ENCODE measurements around the gene CRTC1.
A peak's percentile ranks its signal among the peaks of the same experiment; 100 is the strongest.
"Not testable (repeated sequence)": the region's sequence is repeated elsewhere in the genome, so short reads cannot be mapped to it uniquely, and the experiment has no call there.

The CRTC1 gene

DNA sequence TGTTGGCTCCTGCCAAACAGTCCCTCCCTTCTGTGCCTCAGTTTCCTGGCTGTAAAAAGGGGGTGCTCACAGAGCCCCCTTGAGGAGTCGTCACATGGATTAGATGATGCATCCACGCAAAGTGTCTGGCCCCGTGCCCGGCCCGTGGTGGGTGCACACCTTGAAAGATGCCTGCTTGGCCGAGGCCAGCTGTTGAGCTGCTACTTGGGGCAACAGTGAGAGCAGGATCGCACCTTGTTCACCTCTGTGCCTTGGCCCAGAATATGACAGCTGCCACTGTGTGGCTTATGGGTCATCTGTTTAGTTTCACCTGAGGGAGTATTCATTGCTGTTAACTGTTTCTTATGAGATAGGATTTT is 17.7 kb downstream of the CRTC1 start:
- DNase-seq (ENCODE audit: low spot score), result no peak

DNA sequence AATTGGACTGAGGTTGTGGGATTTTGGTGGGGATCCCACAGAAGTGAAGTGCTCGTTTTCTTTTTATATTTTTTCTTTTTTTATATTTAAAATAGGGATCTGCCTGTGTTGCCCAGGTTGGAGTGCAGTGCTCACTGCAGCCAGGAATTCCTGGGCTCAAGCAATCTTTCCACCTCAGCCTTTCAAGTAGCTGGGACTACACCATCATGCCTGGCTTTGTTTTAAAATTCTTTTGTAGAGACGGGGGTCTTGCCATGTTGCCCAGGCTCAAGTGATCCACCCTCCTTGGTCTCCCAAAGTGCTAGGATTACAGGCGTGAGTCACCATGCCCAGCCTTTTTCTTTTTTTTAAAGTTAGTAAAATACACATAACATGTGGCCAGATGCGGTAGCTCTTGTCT is 20.6 kb downstream of the CRTC1 start:
- DNase-seq (ENCODE audit: low spot score), result no peak

DNA sequence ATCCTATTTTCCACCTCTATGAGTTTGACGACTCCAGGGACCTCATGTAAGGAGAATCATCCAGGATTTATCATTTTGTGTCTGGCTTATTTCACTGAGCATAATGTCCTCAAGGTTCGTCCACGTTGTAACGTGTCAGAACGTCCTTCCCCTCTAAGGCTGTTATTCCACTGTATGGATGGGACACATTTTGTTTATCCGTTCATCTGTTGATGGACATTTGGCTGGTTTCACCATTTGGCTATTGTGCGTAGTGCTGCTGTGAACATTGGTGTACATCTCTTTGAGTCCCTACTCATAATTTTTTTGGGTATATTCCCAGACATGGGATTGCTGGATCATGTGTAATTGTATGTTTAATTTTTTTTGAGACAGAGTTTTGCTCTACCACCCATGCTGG is 21.5 kb downstream of the CRTC1 start:
- DNase-seq (ENCODE audit: low spot score), result no peak

DNA sequence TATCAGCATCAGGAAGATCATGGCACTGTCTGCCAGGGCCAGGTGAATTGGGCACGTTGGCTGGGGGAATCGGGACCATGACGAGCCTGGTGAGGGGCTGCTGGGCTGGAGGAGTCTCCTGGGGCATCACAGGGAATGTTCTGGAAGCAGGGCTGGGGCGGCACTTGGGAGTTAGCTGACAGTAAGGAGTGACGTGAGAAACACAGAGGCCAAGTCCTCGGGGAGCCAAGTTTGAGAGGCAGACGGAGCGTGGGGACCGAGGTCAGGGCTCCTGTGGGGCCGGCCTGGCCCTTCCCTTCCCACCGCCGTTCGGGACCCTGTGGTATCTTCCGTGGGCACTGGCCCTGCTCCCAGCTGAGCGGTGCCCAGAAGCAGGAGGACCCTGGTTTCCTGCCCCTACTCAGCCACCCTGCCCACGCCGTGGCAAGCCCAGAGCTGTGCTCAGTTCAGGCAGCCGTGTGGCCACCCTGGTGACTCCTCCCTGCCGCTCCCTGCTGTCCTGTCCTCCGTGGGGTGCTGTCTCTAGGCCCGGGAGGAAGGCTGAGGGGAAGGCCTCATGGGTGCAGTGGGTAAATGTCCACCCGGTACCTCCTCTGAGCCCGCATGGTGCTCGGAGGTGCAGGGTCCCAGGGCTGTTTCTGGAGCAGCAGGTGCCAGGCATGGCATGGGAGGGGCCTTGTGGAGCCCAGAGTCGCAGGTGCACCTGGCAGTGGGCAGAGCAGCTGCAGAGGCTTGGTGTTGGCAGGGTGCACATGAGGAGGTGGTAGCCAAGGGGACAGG is 25.2 kb downstream of the CRTC1 start:
- DNase-seq (ENCODE audit: low spot score), result no peak

DNA sequence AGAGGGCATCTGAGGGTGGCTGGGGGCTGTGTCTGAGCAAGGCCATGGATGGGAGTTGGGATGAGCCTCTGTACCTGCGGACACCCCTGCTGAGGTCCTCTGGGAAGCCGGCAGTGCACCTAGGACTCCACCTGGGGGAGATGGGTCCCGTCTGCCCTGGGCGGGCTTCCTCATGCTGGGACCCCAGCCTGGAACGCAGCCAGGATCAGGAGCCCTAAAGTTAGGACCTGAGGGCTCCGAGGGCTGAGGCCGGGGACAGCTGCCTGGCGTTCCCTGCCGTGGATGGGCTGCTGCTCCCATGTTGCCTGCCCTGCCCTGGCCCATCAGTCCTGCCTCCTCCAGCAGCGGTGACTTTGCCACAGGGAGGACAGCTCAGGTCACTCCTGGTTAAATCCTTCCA is 26.1 kb downstream of the CRTC1 start:
- no peak for DNase-seq (ENCODE audit: low spot score)

DNA sequence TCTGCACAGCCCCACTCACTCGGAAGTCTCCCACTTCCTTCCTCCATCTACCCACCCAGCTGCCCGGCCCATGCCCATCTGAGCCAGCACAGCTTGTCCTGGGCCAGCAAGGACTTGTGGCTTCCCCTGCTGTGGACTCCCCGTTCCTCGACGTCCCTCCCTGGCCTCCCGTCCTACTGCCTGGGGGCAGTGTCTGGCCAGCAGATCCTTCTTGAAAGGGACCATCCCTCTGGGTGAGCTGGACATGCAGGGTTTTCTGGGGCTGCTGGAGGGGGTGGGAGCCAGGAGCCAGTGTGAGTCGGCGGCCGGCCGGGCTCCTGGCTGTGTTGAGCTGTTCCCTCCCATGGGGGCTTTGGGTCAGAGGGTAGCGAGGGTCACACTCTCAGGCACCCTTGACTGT is 26.7 kb downstream of the CRTC1 start:
- DNase-seq (ENCODE audit: low spot score), result no peak

DNA sequence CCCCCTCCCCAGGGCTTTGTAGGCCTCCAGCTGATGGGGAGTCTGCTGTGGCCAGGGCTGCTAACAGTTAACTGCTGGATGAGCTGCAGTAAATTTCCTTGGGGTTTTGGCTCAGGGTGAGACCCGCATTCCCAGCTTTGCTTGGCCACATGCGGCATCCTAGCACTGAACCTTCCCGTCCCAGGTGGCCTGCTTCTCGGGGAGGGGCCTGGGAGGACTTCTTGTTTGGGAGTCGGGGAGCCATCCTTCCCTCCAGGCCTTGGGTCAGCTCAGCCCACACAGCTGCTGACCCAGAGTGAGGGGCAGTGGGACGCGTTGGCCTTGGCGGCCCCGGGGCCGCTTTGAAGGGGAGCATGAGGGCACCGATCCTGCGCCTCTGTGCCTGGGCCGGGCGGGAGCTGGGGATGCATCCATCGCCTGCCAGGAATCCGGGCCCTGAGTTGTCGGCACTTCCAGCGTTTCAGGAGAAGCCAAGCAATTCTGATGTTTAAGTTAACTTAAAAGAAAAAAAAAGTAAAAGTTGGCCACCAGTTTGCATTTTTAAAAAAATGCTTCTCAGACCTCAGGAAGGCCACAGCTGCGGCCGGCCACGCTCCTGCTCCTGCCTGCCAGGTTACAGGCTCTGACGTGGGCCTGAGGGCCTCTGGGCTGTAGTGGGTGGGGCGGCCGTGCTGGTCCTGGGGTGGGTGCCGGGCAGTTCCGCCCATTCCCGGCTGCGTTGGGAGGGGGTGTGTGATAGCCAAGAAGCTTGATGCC is 27.7 kb downstream of the CRTC1 start:
- no peak for DNase-seq (ENCODE audit: low spot score)

DNA sequence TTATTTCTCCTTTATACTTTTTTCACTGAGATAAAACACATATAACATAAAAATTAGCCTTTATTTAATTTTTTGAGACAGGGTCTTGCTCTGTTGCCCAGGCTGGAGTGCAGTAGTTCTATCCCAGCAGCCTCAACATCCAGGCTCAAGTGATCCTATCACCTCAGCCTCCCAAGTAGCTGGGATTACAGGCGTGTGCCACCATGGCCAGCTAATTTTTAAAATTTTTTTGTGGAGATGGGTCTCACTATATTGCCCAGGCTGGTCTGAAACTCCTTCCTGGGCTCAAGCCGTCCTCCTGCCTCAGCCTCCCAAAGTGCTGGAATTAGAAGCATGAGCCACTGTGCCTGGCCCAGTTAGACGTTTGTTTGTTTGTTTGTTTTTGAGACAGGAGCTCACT is 28.4 kb downstream of the CRTC1 start:
- DNase-seq (ENCODE audit: low spot score), result no peak

DNA sequence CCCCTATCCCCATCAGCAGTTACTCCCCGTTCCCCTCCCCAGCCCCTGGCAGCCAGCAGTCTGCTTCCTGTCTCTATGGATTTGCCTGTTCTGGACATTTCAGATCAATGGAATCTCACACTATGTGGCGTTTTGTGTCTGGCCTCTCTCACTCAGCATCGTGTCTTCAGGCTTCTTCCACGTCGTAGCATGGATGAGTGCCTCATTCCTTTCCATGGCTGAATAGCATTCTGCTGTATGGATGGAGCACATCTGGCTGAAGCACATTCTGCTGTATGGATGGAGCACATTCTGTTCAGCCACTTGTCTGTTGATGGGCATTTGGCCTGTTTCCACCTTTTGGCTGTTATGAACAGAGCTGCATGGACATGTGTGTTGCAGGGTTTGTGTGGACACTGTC is 29.5 kb downstream of the CRTC1 start:
- DNase-seq (ENCODE audit: low spot score), result no peak

DNA sequence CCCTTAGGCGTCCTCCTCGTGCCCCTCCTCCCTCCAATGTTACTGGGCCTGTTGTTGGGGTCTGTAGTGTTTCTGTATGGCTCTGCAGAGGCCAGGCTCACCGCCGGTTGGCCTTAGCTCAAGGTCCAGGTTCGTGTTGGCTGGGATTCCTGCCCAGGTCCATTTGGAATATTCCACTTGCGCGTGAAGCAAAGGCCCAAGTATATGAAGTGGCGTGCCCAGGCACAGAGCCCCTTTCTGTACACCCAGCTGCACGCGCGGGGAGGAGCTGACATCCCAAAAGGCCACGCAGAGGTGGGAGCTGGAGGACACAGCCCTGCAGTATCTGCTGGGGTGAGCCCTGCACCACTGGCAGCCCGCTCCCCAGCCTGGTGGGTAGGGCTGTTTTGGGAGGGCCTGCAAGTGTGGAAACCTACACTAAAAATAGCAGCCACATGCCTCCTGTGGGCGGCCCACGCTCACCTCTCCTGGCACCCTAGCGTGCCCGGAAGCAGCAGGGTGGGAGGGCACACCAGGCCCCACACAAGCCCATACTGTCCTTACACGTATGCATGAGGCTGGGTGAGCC is 30.2 kb downstream of the CRTC1 start:
- no peak for DNase-seq (ENCODE audit: low spot score)

DNA sequence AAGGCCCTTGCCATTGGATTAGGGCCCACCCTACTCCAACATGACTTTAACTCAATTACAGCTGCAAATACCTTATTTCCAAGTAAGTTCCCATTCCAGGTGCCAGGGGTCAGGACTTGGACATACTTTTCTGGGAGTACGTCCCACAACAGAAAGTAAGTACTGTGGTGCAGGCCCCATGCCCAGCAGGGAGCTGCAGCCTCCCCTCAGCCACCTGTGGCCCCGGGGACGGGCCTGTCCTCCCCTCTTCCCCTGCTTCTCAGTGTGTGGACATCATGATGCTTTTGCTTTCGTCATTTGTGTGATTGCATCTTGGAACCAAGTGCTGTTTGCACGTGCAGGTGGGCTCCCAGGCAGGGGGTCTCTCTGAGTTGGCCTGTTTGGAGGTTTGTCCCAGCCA is 31.9 kb downstream of the CRTC1 start:
- DNase-seq (ENCODE audit: low spot score), result no peak

DNA sequence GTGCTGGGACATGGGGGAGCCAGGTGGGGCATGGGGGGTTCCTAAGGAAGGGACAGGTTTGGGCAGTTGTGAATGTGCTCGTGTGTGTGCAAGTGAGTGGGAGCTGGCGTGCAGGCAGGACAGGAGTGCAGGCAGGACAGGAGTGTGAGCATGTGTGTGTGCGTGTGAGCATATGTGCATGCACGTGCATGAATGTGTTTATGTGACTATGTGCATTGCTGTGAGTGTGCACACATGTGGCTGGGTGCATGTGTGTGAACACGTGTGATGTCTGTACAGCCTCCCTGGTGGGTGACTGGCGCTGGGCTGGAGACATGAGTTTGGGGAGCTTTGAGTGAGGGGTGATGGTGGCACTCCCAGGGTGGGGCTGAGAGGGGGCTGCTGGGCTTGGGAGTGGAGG is 33.4 kb downstream of the CRTC1 start:
- DNase-seq (ENCODE audit: low spot score), result no peak

DNA sequence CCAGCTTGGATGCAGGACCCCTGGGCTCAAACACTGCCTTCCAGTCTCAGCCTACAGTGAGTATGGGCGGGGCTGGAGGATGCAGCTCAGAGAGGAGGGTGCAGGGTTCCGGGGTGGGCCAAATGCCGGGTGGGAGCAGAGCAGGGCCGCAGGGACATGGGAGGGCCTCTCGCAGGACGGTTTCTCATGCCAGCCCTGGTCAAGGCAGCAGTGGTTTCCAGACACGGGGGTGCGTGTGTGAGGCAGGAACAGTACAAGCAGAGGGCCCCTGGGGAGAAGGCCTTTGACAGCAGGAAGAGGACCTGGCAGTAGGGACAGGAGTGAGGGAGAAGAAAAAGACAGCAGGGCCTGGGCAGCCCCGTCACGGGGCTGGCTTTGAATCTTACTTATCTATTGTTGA is 34.1 kb downstream of the CRTC1 start:
- DNase-seq (ENCODE audit: low spot score), result no peak

DNA sequence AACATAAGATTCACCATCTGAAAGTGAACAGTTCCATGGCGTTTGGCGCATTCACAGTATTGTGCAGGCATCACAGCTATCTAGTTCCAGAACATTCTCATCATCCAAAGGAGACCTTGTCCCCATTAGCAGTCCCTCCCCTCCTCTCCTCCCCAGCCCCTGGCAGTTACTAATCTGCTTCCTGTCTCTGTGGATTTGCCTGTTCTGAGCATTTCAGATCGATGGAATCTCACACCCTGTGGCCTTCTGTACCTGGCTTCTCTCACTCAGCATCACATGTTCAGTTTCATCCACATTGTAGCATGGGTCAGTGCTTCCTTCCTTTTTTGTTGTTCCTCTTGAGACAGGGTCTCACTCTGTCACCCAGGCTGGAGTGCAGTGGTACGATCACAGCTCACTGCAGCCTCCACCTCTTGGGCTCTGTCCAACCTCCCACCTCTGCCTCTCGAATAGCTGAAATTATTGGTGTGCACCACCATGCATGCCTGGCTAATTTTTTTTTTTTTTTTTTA is 34.6 kb downstream of the CRTC1 start:
- no peak for DNase-seq (ENCODE audit: low spot score)

DNA sequence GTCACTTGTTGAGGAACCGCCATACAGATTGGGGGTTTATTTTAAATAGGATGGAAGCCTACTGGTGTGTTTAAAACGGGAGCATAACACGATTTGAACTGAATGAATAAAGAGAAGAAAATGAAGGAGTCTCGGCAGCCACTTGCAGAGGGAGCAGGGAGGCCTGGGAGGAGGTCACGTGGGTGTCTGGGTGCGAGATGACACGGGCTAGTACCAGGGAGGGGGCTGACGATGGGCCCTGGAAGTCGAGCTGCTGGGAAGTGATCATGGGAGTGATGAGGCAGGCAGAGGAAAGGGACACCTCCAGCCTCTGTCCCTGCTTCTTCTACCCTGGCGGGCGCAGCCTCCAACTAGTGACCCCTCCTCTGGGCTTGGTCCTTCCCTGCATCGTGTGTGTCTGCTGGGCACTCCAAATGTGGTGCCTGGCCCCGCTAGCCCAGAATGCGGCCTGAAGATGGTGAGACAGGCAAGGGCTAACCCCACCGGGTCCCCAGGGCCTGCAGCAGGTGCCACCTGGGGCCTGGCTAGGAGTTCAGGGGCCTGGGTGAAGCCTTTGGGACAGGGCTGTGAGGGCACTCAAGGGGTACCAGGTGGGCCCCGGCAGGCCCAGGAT is 35.5 kb downstream of the CRTC1 start:
- peak; percentile 5 for DNase-seq (ENCODE audit: low spot score)

DNA sequence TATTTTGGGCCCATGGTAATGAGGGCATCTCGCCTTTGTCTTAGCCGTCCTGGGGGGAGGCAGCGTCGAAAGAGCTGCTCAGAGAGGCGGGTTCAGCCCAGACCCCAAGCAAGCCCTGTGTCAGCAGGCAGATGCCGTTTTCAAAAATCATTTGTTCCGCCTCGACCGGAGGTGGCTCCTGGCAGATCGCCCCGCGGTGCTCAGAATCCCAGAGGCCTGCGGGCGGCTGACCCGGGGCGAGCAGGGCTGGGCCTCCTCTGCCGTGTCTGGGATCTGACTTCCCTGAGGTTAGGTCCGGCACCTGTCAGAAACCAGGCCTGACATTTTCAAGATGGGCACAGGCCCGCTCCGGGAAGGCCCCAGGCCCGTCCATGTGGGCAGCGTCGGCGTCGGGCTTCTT is 36.1 kb downstream of the CRTC1 start:
- DNase-seq (ENCODE audit: low spot score), result no peak

DNA sequence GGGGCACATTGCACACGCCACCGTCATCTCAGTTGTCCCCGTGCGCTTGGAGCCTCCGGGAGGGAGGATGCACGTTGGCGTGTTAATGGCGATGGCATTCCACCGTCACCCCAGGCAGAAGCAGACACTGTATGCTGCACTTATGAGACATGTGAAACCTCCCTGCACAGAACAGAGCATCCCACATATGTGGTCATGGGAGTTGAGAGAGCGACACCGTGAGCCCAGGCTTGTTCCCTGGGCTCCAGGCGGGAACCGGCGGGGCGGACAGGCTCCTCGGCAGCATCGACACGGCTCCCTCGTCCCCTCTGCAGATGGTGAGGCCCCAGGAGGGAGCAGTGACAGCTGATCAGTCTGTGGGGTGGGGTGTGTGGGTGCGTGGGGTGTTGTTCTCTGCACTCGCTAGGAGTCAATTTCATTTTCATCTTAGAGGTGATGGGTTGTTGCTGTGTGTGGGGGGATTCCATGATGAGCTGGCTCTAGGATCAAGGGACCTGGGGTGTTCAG is 40.4 kb downstream of the CRTC1 start:
- no peak for DNase-seq (ENCODE audit: low spot score)

DNA sequence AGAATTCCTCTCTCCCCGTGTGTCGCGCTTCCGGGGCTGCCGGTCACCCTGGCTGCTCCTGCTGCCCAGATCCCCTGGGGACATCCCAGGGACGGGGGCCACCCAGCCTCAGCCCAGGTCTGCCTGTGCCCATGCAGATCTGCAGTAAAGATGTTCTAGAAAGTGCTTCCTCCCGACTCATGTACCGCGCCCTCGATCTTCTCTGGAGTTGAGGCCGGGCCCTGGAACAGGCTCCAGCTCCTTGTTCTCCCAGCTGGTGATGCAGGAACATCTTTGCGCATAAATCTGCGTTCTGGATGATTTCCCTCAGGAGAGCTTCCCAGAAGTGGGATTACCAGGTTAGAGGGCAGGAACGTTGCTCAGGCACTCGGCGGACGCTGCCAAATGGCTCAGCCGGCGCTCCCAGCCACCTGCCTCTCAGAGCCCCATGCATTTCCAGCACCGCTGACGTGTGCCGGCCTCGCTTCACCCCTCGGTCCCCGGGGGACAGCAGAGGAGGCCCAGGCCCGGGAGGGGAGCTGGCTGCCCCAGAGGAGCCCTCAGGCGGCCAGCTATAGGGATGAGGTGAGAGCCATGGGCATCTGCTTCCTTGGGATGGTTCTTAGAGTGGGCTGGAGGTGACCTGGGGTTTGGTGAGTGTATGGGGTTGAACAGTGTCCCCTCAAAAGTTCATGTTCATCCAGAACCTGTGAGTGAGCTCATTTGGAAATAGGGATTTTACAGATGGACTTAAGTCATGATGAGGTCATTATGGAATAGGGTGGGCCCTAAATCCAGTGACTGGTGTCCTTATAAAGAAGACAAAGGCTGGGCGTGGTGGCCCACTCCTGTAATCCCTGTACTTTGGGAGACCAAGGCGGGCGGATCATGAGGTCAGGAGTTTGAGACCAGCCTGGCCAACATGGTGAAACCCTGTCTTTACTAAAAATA is 42.6 kb downstream of the CRTC1 start:
- no peak for DNase-seq (ENCODE audit: low spot score)

DNA sequence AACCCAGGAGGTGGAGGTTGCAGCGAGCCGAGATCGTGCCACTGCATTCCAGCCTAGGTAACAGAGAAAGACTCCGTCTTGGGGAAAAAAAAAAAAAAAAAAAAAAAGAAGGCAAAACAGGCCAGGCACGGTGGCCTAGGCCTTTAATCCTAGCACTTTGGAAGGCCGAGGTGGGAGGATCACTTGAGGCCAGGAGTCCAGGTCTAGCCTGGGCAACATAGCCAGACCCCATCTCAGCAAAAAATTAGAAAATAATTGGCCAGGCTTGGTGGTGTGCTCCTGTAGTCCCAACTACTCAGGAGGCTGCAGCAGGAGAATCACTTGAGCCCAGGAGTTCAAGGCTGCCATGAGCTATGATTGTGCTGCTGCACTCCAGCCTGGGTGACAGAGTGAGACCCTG is 43.4 kb downstream of the CRTC1 start:
- DNase-seq (ENCODE audit: low spot score), result no peak

DNA sequence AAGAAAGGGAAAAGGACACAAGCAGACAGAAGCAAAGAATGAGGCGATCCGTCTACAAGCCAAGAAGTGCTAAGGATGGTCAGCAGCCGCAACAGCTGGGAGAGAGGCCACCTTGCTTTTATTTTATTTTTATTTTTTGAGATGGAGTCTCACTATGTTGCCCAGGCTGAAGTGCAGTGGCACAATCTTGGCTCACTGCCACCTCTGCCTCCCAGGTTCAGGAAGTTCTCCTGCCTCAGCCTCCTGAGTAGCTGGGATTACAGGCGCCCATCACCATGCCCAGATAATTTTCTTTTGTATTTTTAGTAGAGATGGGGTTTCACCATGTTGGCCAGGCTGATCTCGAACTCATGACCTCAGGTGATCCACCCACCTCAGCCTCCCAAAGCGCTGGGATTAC is 44.1 kb downstream of the CRTC1 start:
- not testable (repeated sequence) for DNase-seq (ENCODE audit: low spot score)

DNA sequence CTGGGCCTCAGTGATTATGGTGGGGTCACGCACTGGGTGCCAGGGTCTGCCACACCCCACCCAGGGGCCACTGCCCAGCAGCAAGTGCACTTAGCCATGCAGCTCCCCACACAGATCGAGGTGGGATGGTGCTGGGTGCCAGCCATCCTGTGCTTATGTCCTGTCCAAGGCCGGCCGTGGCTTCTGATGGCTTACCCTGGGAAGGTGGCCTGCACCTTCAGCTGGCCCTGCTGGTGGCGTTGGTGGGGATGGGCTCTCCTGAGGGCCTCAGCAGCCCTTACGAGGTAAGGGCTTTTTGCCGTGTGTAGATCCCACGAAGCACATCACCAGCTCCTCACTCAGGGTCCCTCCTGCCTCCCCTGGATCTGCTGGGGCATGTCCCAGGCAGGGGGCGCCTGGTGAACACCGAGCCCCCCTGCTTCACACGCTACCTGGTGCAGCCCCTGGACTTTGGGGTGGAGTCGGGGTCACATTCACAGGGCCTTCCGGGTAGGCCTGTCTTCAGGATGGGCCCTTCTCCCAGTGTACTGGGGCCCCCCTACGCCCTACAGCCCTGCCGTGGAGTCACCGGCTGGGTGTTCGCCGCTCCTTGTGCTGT is 46.6 kb downstream of the CRTC1 start:
- no peak for DNase-seq (ENCODE audit: low spot score)

Data from pons (tissue), 1 donor.